Superior temporal gyrus (tissue), 1 donor: ENCODE measurements around the gene ABCB10.
"Not testable (repeated sequence)": the region's sequence is repeated elsewhere in the genome, so short reads cannot be mapped to it uniquely, and the experiment has no call there.

Experiments used
- DNase-seq: peaks from one replicate; pipeline ENCODE4 v3.0.0-alpha.2; 2016; ENCODE audit errors: extremely low spot score

ABCB10 gene

GRCh38 chr1:229572286-229572685 lies 13.8 kb upstream of the ABCB10 start:
- DNase-seq = no peak

GRCh38 chr1:229570891-229571516 lies 12.5 kb upstream of the ABCB10 start:
- DNase-seq = no peak

- no peak for DNase-seq
These were observed 11.8 kb upstream of the ABCB10 start for GRCh38 chr1:229570305-229570704.

- DNase-seq = no peak
These were observed 8.8 kb upstream of the ABCB10 start for GRCh38 chr1:229567109-229567868.

GRCh38 chr1:229563701-229564100 lies 5.2 kb upstream of the ABCB10 start:
- DNase-seq = no peak

- DNase-seq = no peak
These were observed 4.7 kb upstream of the ABCB10 start for GRCh38 chr1:229563241-229563640.

GRCh38 chr1:229562686-229563085 lies 4.2 kb upstream of the ABCB10 start:
- DNase-seq = no peak

GRCh38 chr1:229561141-229561540 lies 2.6 kb upstream of the ABCB10 start:
- DNase-seq = no peak

GRCh38 chr1:229560124-229560523 lies 1.6 kb upstream of the ABCB10 start:
- DNase-seq = not testable (repeated sequence)

GRCh38 chr1:229559336-229559801 lies 862 bp upstream of the ABCB10 start:
- not testable (repeated sequence) for DNase-seq

GRCh38 chr1:229557913-229558414 lies 543 bp downstream of the ABCB10 start:
- peak; percentile 34 for DNase-seq

- DNase-seq = peak; percentile 32
These were observed 1.2 kb downstream of the ABCB10 start for GRCh38 chr1:229557200-229557850.

- DNase-seq = no peak
These were observed 3.5 kb downstream of the ABCB10 start for GRCh38 chr1:229554886-229555621.

- no peak for DNase-seq
These were observed 4.8 kb downstream of the ABCB10 start for GRCh38 chr1:229553621-229554130.

GRCh38 chr1:229552732-229553131 lies 5.8 kb downstream of the ABCB10 start:
- DNase-seq = no peak

GRCh38 chr1:229550812-229551567 lies 7.5 kb downstream of the ABCB10 start:
- no peak for DNase-seq

GRCh38 chr1:229547542-229547941 lies 11.0 kb downstream of the ABCB10 start:
- no peak for DNase-seq

- DNase-seq = no peak
These were observed 13.9 kb downstream of the ABCB10 start for GRCh38 chr1:229544587-229544986.

GRCh38 chr1:229539863-229540506 lies 18.5 kb downstream of the ABCB10 start:
- DNase-seq = no peak

GRCh38 chr1:229538945-229539344 lies 19.6 kb downstream of the ABCB10 start:
- DNase-seq = no peak
